Erythroblast (primary cell): ENCODE measurements around the gene KIF19.

Experiments
- GATA1 ChIP-seq: IDR thresholded peaks from 2 replicates; pipeline ENCODE4 v1.6.1; 2011; ENCODE audit warnings: low read depth, mild to moderate bottlenecking, control low read depth, low read length, moderate library complexity
- POLR2A ChIP-seq: IDR thresholded peaks from 2 replicates; pipeline ENCODE4 v1.6.1; 2011; ENCODE audit warnings: mild to moderate bottlenecking, low read length

- no peak for TF ChIP-seq POLR2A
- no peak for TF ChIP-seq GATA1
Observed at GRCh38 chr17:74349120-74349519, 23.1 kb downstream of the KIF19 start.
